Activated naive CD4-positive, alpha-beta T cell (primary cell): ENCODE data around the gene ENTREP3.
A peak's percentile ranks its signal among the peaks of the same experiment; 100 is the strongest.
"Not testable (repeated sequence)": the region's sequence is repeated elsewhere in the genome, so short reads cannot be mapped to it uniquely, and the experiment has no call there.

Experiments
- DNase-seq, 4 experiments: peaks; one replicate each; lab custom pipeline; 2025; lab: John Stamatoyannopoulos, UW

Gene ENTREP3

GRCh38 chr1:155255243-155256007, at the start of gene ENTREP3:
Gene ENTREP3 (minus strand): TSS chr1:155255483. CDS start chr1:155254877, 606 bp downstream.
- peak; percentile 35 to 62 (median 42) for DNase-seq

- DNase-seq = no peak
These were observed 49.3 kb upstream of the ENTREP3 start for GRCh38 chr1:155304558-155305063.

GRCh38 chr1:155301342-155301841, 46.1 kb upstream of the ENTREP3 start, which contains the start of gene PKLR:
Gene PKLR (minus strand): TSS chr1:155301438. CDS start chr1:155301395, 43 bp downstream.
- no peak for DNase-seq

- DNase-seq = no peak
These were observed 45.5 kb upstream of the ENTREP3 start for GRCh38 chr1:155300553-155301329.

- no peak for DNase-seq
These were observed 44.7 kb upstream of the ENTREP3 start for GRCh38 chr1:155300024-155300423.

- DNase-seq = no peak
These were observed 42.1 kb upstream of the ENTREP3 start for GRCh38 chr1:155297384-155297783.

- no peak for DNase-seq
These were observed 41.4 kb upstream of the ENTREP3 start for GRCh38 chr1:155296661-155297060.

- DNase-seq = no peak
These were observed 40.6 kb upstream of the ENTREP3 start for GRCh38 chr1:155295942-155296267.

- DNase-seq = no peak
These were observed 40.1 kb upstream of the ENTREP3 start for GRCh38 chr1:155295183-155295941.

- DNase-seq = no peak
These were observed 39.4 kb upstream of the ENTREP3 start for GRCh38 chr1:155294520-155295182.

- DNase-seq = no peak
These were observed 37.9 kb upstream of the ENTREP3 start for GRCh38 chr1:155293086-155293749.

- not testable (repeated sequence) for DNase-seq
These were observed 35.7 kb upstream of the ENTREP3 start for GRCh38 chr1:155291006-155291405.

GRCh38 chr1:155287987-155288543, 32.8 kb upstream of the ENTREP3 start:
- DNase-seq = no peak

GRCh38 chr1:155286544-155286943, 31.3 kb upstream of the ENTREP3 start:
- no peak for DNase-seq

GRCh38 chr1:155285631-155286044, 30.4 kb upstream of the ENTREP3 start:
- DNase-seq = no peak

GRCh38 chr1:155285063-155285462, 29.8 kb upstream of the ENTREP3 start:
- DNase-seq = no peak

GRCh38 chr1:155284476-155284875, 29.2 kb upstream of the ENTREP3 start:
- DNase-seq = no peak

GRCh38 chr1:155282488-155283091, 27.3 kb upstream of the ENTREP3 start:
- DNase-seq = no peak

- no peak for DNase-seq
These were observed 24.0 kb upstream of the ENTREP3 start for GRCh38 chr1:155279268-155279667.

GRCh38 chr1:155278689-155279160, 23.4 kb upstream of the ENTREP3 start:
- no peak for DNase-seq
